Measurements from ENCODE around the gene ADAMTS6.

ADAMTS6 gene

GRCh38 chr5:65252977-65253376 lies 228.7 kb downstream of the ADAMTS6 start:
- no peaks in the 10 kb centered on the region for H3K27me3 Mint-ChIP-seq
- H3K27ac Mint-ChIP-seq, result no peak overlapping the region
- H3K9me3 Mint-ChIP-seq (ENCODE audit: low read depth), result no peaks in the 10 kb centered on the region
- peaks cover under 1% of the 10 kb centered on the region for H3K36me3 Mint-ChIP-seq
- no peaks in the 10 kb centered on the region for H3K4me1 Mint-ChIP-seq (ENCODE audit: low read depth)
- H3K4me3 Mint-ChIP-seq, result no peak overlapping the region

- Mint-ChIP-seq H3K27me3 (no peaks in the 10 kb centered on the region), H3K4me1 (ENCODE audit: low read depth) (no peaks in the 10 kb centered on the region), H3K36me3 (peaks cover 4% of the 10 kb centered on the region), H3K9me3 (ENCODE audit: low read depth) (no peaks in the 10 kb centered on the region), H3K4me3 (no peak overlapping the region), H3K27ac (no peak overlapping the region)
These were observed 232.8 kb downstream of the ADAMTS6 start for GRCh38 chr5:65248896-65249295.

GRCh38 chr5:65247594-65247993 lies 234.1 kb downstream of the ADAMTS6 start:
- no peak overlapping the region for H3K27ac Mint-ChIP-seq
- no peaks in the 10 kb centered on the region for H3K9me3 Mint-ChIP-seq (ENCODE audit: low read depth)
- H3K27me3 Mint-ChIP-seq, result no peaks in the 10 kb centered on the region
- H3K36me3 Mint-ChIP-seq, result peaks cover 4% of the 10 kb centered on the region
- H3K4me3 Mint-ChIP-seq, result no peak overlapping the region
- H3K4me1 Mint-ChIP-seq (ENCODE audit: low read depth), result no peaks in the 10 kb centered on the region

- Mint-ChIP-seq H3K4me1 (ENCODE audit: low read depth) (no peaks in the 10 kb centered on the region), H3K4me3 (no peak overlapping the region), H3K27ac (no peak overlapping the region), H3K9me3 (ENCODE audit: low read depth) (no peaks in the 10 kb centered on the region), H3K36me3 (peaks cover 4% of the 10 kb centered on the region), H3K27me3 (no peaks in the 10 kb centered on the region)
These were observed 235.0 kb downstream of the ADAMTS6 start for GRCh38 chr5:65246741-65247140.

GRCh38 chr5:65244031-65244430 lies 237.7 kb downstream of the ADAMTS6 start:
- H3K4me3 Mint-ChIP-seq, result no peak overlapping the region
- no peaks in the 10 kb centered on the region for H3K27me3 Mint-ChIP-seq
- H3K4me1 Mint-ChIP-seq (ENCODE audit: low read depth), result no peaks in the 10 kb centered on the region
- H3K36me3 Mint-ChIP-seq, result peaks cover 7% of the 10 kb centered on the region
- no peaks in the 10 kb centered on the region for H3K9me3 Mint-ChIP-seq (ENCODE audit: low read depth)
- H3K27ac Mint-ChIP-seq, result no peak overlapping the region

- Mint-ChIP-seq H3K27ac (no peak overlapping the region), H3K9me3 (ENCODE audit: low read depth) (no peaks in the 10 kb centered on the region), H3K36me3 (peaks cover 7% of the 10 kb centered on the region), H3K27me3 (no peaks in the 10 kb centered on the region), H3K4me3 (no peak overlapping the region), H3K4me1 (ENCODE audit: low read depth) (no peaks in the 10 kb centered on the region)
These were observed 238.6 kb downstream of the ADAMTS6 start for GRCh38 chr5:65243161-65243560.

- H3K27me3 Mint-ChIP-seq, result no peaks in the 10 kb centered on the region
- no peaks in the 10 kb centered on the region for H3K4me1 Mint-ChIP-seq (ENCODE audit: low read depth)
- peaks cover 35% of the 10 kb centered on the region for H3K9me3 Mint-ChIP-seq (ENCODE audit: low read depth)
- no peak overlapping the region for H3K4me3 Mint-ChIP-seq
- H3K36me3 Mint-ChIP-seq, result peaks cover 31% of the 10 kb centered on the region
- no peak overlapping the region for H3K27ac Mint-ChIP-seq
These were observed 251.9 kb downstream of the ADAMTS6 start for GRCh38 chr5:65229841-65230240.

GRCh38 chr5:65213921-65214525 lies 267.7 kb downstream of the ADAMTS6 start:
- H3K27ac Mint-ChIP-seq, result no peak overlapping the region

GRCh38 chr5:65209341-65209740 lies 272.4 kb downstream of the ADAMTS6 start:
- Mint-ChIP-seq H3K9me3 (ENCODE audit: low read depth) (no peaks in the 10 kb centered on the region), H3K36me3 (peaks cover 9% of the 10 kb centered on the region), H3K27ac (no peak overlapping the region), H3K4me1 (ENCODE audit: low read depth) (no peaks in the 10 kb centered on the region), H3K4me3 (no peak overlapping the region), H3K27me3 (no peaks in the 10 kb centered on the region)

More at GRCh38 chr5:65213921-65214525, 267.7 kb downstream of the ADAMTS6 start:
- Mint-ChIP-seq H3K9me3 (ENCODE audit: low read depth) (no peaks in the 10 kb centered on the region), H3K27me3 (no peaks in the 10 kb centered on the region), H3K4me3 (no peak overlapping the region), H3K4me1 (ENCODE audit: low read depth) (no peaks in the 10 kb centered on the region), H3K36me3 (peaks cover 16% of the 10 kb centered on the region)

- Mint-ChIP-seq H3K27me3 (no peaks in the 10 kb centered on the region), H3K4me3 (no peak overlapping the region), H3K36me3 (peaks cover 4% of the 10 kb centered on the region), H3K9me3 (ENCODE audit: low read depth) (no peaks in the 10 kb centered on the region), H3K4me1 (ENCODE audit: low read depth) (no peaks in the 10 kb centered on the region), H3K27ac (no peak overlapping the region)
These were observed 276.8 kb downstream of the ADAMTS6 start for GRCh38 chr5:65204966-65205365.

- no peak overlapping the region for H3K4me3 Mint-ChIP-seq
- no peaks in the 10 kb centered on the region for H3K9me3 Mint-ChIP-seq (ENCODE audit: low read depth)
- peaks cover 4% of the 10 kb centered on the region for H3K36me3 Mint-ChIP-seq
- H3K27ac Mint-ChIP-seq, result no peak overlapping the region
- no peaks in the 10 kb centered on the region for H3K4me1 Mint-ChIP-seq (ENCODE audit: low read depth)
- H3K27me3 Mint-ChIP-seq, result no peaks in the 10 kb centered on the region
These were observed 278.0 kb downstream of the ADAMTS6 start for GRCh38 chr5:65203746-65204145.

GRCh38 chr5:65199993-65200675 lies 281.6 kb downstream of the ADAMTS6 start:
- Mint-ChIP-seq H3K4me3 (no peak overlapping the region), H3K27ac (no peak overlapping the region), H3K27me3 (no peaks in the 10 kb centered on the region), H3K4me1 (ENCODE audit: low read depth) (no peaks in the 10 kb centered on the region), H3K36me3 (peaks cover 10% of the 10 kb centered on the region), H3K9me3 (ENCODE audit: low read depth) (no peaks in the 10 kb centered on the region)

- peaks cover 10% of the 10 kb centered on the region for H3K36me3 Mint-ChIP-seq
- no peak overlapping the region for H3K27ac Mint-ChIP-seq
- H3K27me3 Mint-ChIP-seq, result no peaks in the 10 kb centered on the region
- no peak overlapping the region for H3K4me3 Mint-ChIP-seq
- H3K4me1 Mint-ChIP-seq (ENCODE audit: low read depth), result no peaks in the 10 kb centered on the region
- H3K9me3 Mint-ChIP-seq (ENCODE audit: low read depth), result no peaks in the 10 kb centered on the region
These were observed 283.1 kb downstream of the ADAMTS6 start for GRCh38 chr5:65198456-65199120.

GRCh38 chr5:65197531-65198455 lies 283.9 kb downstream of the ADAMTS6 start:
- peaks cover 8% of the 10 kb centered on the region for H3K36me3 Mint-ChIP-seq
- H3K27ac Mint-ChIP-seq, result no peak overlapping the region
- H3K27me3 Mint-ChIP-seq, result no peaks in the 10 kb centered on the region
- no peak overlapping the region for H3K4me3 Mint-ChIP-seq
- H3K4me1 Mint-ChIP-seq (ENCODE audit: low read depth), result no peaks in the 10 kb centered on the region
- H3K9me3 Mint-ChIP-seq (ENCODE audit: low read depth), result no peaks in the 10 kb centered on the region

- Mint-ChIP-seq H3K9me3 (ENCODE audit: low read depth) (no peaks in the 10 kb centered on the region), H3K27me3 (no peaks in the 10 kb centered on the region), H3K4me1 (ENCODE audit: low read depth) (peaks cover 11% of the 10 kb centered on the region), H3K4me3 (no peak overlapping the region), H3K27ac (no peak overlapping the region), H3K36me3 (peaks cover 8% of the 10 kb centered on the region)
These were observed 286.8 kb downstream of the ADAMTS6 start for GRCh38 chr5:65194871-65195270.
